ENCODE results near the gene CACNA1C.

- no peak for TF ChIP-seq CTCF (conservative IDR thresholded peaks at IDR 0.05 in 1 of 2, IDR thresholded peaks at IDR 0.05 in 1 of 2; ENCODE audit: extremely low read depth in 1 of 2, insufficient read depth in 1 of 2, low read depth in 1 of 2, low read length in 2 of 2)
- no peak for TF ChIP-seq EZH2 (IDR thresholded peaks at IDR 0.05; ENCODE audit: borderline replicate concordance, low read length)
Measured at GRCh38 chr12:2488596-2488995, 435.8 kb downstream of the CACNA1C start.
